ENCODE results near the gene PTN.
"Not testable (repeated sequence)": the region's sequence is repeated elsewhere in the genome, so short reads cannot be mapped to it uniquely, and the experiment has no call there.

The PTN gene

GRCh38 chr7:137289101-137289500 is 54.4 kb downstream of the PTN start:
- no peak overlapping the region for H3K27ac ChIP-seq
- TF ChIP-seq CTCF (IDR thresholded peaks at IDR 0.05), result no peak

GRCh38 chr7:137287651-137288258 is 55.8 kb downstream of the PTN start:
- H3K27ac ChIP-seq, result no peak overlapping the region
- TF ChIP-seq ZFX (IDR thresholded peaks at IDR 0.05; ENCODE audit: borderline replicate concordance) (no peak), CTCF (IDR thresholded peaks at IDR 0.05) (peak; percentile 76)

DNA sequence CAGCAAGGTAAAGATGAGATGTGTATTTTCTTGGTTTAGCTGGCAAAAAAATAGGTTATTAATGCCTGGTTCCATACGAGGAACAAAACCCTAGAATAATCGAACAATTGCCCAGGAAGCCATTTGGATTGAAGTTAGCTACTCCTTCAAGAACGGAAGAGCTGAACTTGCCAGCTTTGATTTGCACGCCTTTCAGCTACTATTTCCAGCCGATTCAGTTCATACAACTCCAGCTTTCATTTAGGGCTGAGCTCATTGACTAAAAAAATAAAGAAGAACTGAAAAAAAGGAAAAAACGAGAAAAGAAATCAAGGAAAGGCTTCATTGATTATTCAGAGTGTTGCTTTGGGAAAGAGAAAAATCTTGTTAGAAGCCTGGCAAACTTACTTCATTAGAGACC is 60.4 kb downstream of the PTN start:
- no peak overlapping the region for H3K27ac ChIP-seq
- no peak for TF ChIP-seq CTCF (IDR thresholded peaks at IDR 0.05)
- no peak for TF ChIP-seq ZFX (IDR thresholded peaks at IDR 0.05; ENCODE audit: borderline replicate concordance)

DNA sequence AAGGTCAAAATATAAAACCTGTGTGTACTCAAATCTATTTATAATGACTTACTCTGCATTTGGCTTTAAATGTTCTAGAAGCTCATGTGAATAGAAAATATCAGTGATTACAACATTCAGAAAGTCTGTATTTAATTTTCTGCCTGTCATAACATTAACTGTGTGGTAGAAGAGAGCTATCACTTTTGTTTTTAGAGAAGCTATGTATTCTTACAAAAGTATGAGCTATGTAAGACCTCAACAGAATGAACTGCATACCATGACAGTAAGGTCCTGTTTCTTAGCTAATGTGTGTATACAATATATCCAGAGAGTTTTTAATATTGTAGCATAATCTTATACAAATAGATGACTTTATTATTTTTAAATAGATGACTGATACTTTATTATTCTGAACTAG is 61.5 kb downstream of the PTN start:
- no peak overlapping the region for H3K27ac ChIP-seq
- TF ChIP-seq CTCF (IDR thresholded peaks at IDR 0.05) (no peak), ZFX (IDR thresholded peaks at IDR 0.05; ENCODE audit: borderline replicate concordance) (no peak)

- no peak overlapping the region for H3K27ac ChIP-seq
Observed at GRCh38 chr7:137276189-137276588, 67.3 kb downstream of the PTN start.

GRCh38 chr7:137272249-137272648 is 71.3 kb downstream of the PTN start:
- no peak for TF ChIP-seq ZFX (IDR thresholded peaks at IDR 0.05; ENCODE audit: borderline replicate concordance)
- TF ChIP-seq CTCF (IDR thresholded peaks at IDR 0.05), result no peak
- H3K27ac ChIP-seq, result no peak overlapping the region

More at GRCh38 chr7:137276189-137276588, 67.3 kb downstream of the PTN start:
- TF ChIP-seq CTCF (IDR thresholded peaks at IDR 0.05) (no peak), ZFX (IDR thresholded peaks at IDR 0.05; ENCODE audit: borderline replicate concordance) (no peak)

DNA sequence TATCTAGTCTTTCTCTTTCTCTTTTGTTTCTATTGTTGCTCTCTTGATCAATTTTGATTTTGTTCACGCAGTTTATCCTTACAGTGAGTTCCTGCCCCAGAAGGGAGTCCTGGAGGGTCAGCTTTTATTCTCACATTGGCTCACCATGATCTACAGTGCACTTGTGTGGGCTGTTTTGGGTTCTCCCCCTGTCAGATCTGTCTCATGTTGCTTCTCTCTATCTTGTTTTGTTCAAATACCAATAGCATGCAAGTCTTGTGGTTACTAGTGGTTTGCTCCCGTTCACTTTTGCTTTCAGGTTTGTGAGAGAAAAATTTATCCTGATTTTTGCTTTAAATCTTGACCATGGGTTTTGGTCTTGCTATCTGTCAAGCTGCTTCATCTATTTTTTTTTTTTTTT is 74.3 kb downstream of the PTN start:
- TF ChIP-seq CTCF (IDR thresholded peaks at IDR 0.05), result no peak
- no peak overlapping the region for H3K27ac ChIP-seq

- not testable (repeated sequence) for H3K27ac ChIP-seq
Observed at GRCh38 chr7:137268001-137268865, 75.3 kb downstream of the PTN start.
